Pancreas (tissue), 10 donors: Measurements from ENCODE around the gene STIM1. TPM values are rescaled to one million over a fixed set of nuclear protein-coding genes. Genes with fewer than 3 reads are reported as not detected.

Experiments
- ATAC-seq, 4 donors: fragments of 200-7000 bp; cut with Tn5 transposase; one replicate each; pipeline versions ENCODE4 v1.8.0 to v1.9.1; 2020; ENCODE audit warnings: mild to moderate bottlenecking in 4 of 4, moderate library complexity in 4 of 4
- DNase-seq, 6 donors: peaks; one replicate each; pipeline ENCODE4 v3.0.0-alpha.2; 2020
- FAIRE-seq: peaks from 2 replicates; lab custom pipeline; 2012; peaks lifted over from hg19 to GRCh38; lab: Jason Lieb, UNC
- H3K27ac ChIP-seq, 4 donors: fragments of 200-600 bp; sonication (generic); 1 replicate in 3 of 4; 2 replicates in 1 of 4; pipeline versions ENCODE4 v1.5.0 to v1.8.0; 2020
- H3K27me3 ChIP-seq, 4 donors: fragments of 200-600 bp; one replicate each; pipeline ENCODE4 v1.8.0; 2021
- H3K36me3 ChIP-seq, 3 donors: fragments of 200-600 bp; sonication (generic) in 1 of 3; one replicate each; pipeline versions ENCODE4 v1.5.0 to v1.8.0; 2020 to 2021
- H3K4me1 ChIP-seq, 3 donors: fragments of 200-600 bp; one replicate each; pipeline ENCODE4 v1.8.0; 2021
- H3K4me3 ChIP-seq, 4 donors: fragments of 200-600 bp; sonication (generic) in 2 of 4; one replicate each; pipeline versions ENCODE4 v1.5.0 to v1.8.0; 2020 to 2021
- H3K9me3 ChIP-seq, 4 donors: fragments of 200-600 bp; one replicate each; pipeline ENCODE4 v1.8.0; 2021
- whole genome bisulfite sequencing, 2 donors: extraction: QIAGEN DNeasy Blood & Tissue Kit; methylation state at CpG; one replicate each; pipeline ENCODE4 v1.1.7; 2013; 5-methylcytosine and 5-hydroxymethylcytosine counted together
- intact Hi-C, 3 donors: fragments of 100-400 bp; cut with DNase I; formaldehyde crosslinking; loops; one replicate each; pipeline versions ENCODE4 v1.11.1 to v1.14.2; 2022
- polyA plus RNA-seq, 2 donors: library from polyadenylated mRNA; stranded (reverse); fragments of 200-250 nt; gene quantifications; one replicate each; pipeline ENCODE4 v1.2.3, GENCODE V29; 2013
- total RNA-seq, 6 donors: library from RNA; stranded (reverse); fragmentation: NEBNext Ultra II Directional in 4 of 6; extraction: Animal tissue kit (Norgen Biotek cat#: 25700) in 4 of 6; gene quantifications; one replicate each; pipeline versions ENCODE4 v1.2.1 to v1.2.4, GENCODE V29; 2021 to 2023
- TF ChIP-seq, protein P1 (sequence below), 4 donors: fragments of 200-600 bp; sonication (generic) in 3 of 4; IDR thresholded peaks; one replicate each; pipeline versions ENCODE4 v1.5.0 to v1.8.0; 2021; ENCODE audit warnings: antibody characterized with exemption in 4 of 4
- donor health status: healthy with polysubstance abuse.
- donor health status: DM: no; HTN: no; CAD: no; lungs with moderate emphysema.
- donor health status: DM: no; HTN: no; CAD: no.
- donor health status: control.
- donor health status: control.
- donor health status: Bipolar disorder and iron deficiency.
- donor health status: DM: yes; HTN: yes; CAD: no.
- donor health status: DM: no; HTN: no; CAD: no.
- donor health status: DM: no; HTN: no; CAD: no.
- donor health status: DM: yes; HTN: yes; CAD: no.

The STIM1 gene
- total and polyA plus RNA-seq, 8 donors: 10.2 to 28.9 (median 18.8) TPM

DNA sequence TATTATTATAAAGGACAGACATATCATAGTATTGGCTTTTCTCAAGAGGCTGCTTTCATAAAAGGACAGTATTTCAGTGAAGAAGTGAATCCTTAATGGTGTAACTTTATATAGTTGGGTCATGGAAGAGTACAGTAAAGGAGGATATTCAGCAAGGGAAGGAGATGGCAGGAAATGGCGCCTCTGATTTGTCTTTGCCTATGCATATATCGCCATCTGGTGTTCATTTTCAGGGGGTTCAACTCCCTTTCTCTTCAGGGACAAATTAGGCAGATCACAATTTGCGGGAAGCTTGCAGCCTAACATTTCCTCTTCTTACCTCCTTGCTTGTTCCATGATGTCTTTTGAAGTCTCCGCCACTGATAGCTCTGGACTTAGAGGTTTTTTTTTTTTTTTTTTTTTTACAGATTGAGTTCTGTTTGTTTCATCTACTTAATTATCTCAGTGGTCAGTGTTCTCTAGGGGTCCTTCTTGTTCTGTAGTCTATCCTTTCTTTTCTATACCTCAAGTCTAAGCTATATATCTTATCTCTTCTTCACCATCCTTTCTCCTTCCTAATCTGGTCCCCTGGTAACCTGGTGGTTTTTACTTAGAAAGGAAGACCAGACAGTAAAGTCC lies 217.3 kb downstream of the STIM1 start:
- Histone ChIP-seq H3K27me3 (no peaks in the 10 kb centered on the region), H3K36me3 (no peaks in the 10 kb centered on the region), H3K9me3 (no peaks in the 10 kb centered on the region), H3K27ac (no peak overlapping the region), H3K4me3 (no peak overlapping the region), H3K4me1 (no peaks in the 10 kb centered on the region)
- WGBS, 2 donors: 5 to 11% methylated on average over 4 of the region's 4 CpGs
- FAIRE-seq (peak; percentile 81), DNase-seq (peak in 3 of 6 donors; percentile 47 to 67 (median 57)), ATAC-seq (peak; percentile 93 to 98 (median 98))
- intact Hi-C loops: loop anchor here in 1 of 3 donors (5.0 kb wide), 1 partner anchor 220 kb away; no protein-coding TSS in a partner anchor
- TF ChIP-seq, protein P1, sequence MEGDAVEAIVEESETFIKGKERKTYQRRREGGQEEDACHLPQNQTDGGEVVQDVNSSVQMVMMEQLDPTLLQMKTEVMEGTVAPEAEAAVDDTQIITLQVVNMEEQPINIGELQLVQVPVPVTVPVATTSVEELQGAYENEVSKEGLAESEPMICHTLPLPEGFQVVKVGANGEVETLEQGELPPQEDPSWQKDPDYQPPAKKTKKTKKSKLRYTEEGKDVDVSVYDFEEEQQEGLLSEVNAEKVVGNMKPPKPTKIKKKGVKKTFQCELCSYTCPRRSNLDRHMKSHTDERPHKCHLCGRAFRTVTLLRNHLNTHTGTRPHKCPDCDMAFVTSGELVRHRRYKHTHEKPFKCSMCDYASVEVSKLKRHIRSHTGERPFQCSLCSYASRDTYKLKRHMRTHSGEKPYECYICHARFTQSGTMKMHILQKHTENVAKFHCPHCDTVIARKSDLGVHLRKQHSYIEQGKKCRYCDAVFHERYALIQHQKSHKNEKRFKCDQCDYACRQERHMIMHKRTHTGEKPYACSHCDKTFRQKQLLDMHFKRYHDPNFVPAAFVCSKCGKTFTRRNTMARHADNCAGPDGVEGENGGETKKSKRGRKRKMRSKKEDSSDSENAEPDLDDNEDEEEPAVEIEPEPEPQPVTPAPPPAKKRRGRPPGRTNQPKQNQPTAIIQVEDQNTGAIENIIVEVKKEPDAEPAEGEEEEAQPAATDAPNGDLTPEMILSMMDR (IDR thresholded peaks at IDR 0.05): peak; percentile 68 to 80 (median 70)

DNA sequence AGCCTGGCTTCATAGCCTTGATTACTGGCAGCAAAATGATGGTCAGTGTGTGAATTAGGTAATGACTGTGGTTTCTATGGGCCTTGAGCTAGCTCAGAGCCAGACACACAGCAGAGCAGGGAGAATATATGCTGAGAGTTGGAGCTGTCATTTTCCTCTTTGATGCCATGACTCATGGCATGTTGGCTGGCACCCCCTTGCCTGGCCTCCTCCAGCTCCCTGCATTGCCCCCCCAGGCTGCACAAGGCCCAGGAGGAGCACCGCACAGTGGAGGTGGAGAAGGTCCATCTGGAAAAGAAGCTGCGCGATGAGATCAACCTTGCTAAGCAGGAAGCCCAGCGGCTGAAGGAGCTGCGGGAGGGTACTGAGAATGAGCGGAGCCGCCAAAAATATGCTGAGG lies 218.8 kb downstream of the STIM1 start:
- Histone ChIP-seq H3K27ac (no peak overlapping the region), H3K4me1 (no peaks in the 10 kb centered on the region), H3K9me3 (no peaks in the 10 kb centered on the region), H3K4me3 (no peak overlapping the region), H3K36me3 (no peaks in the 10 kb centered on the region), H3K27me3 (no peaks in the 10 kb centered on the region)
- ATAC-seq: no peak
- intact Hi-C loops: loop anchor here in 1 of 3 donors (5.0 kb wide), 1 partner anchor 222 kb away; no protein-coding TSS in a partner anchor
- TF ChIP-seq, protein P1 (IDR thresholded peaks at IDR 0.05): no peak
- no peak for FAIRE-seq
- no peak for DNase-seq
- 94 to 96% methylated on average over 7 of the region's 7 CpGs for whole genome bisulfite sequencing, 2 donors

DNA sequence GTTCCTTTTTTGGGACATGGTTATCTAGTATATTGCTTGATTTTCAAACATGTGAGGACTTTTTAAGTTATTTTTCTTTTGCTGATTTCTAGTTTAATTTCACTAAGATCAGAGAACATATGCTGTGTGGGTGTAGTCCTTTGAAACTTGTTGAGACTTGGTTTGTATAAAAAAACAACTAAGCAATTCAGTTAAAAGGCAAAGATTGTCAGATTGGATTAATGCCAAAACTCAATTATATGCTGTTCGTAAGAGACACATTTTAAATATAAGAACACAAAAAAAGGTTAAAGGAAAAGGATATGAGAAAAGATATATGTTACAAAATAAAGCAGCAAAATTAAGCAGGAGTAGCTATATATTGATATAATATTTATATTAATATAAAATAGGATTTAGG lies 221.3 kb downstream of the STIM1 start:
- WGBS, 2 donors: 68 to 73% methylated on average over 1 of the region's 1 CpG
- TF ChIP-seq, protein P1 (IDR thresholded peaks at IDR 0.05): no peak
- no peaks in the 10 kb centered on the region for H3K4me1 ChIP-seq
- no peak overlapping the region for H3K4me3 ChIP-seq
- no peak for ATAC-seq
- intact Hi-C loops: no loop called here
- H3K9me3 ChIP-seq: no peaks in the 10 kb centered on the region
- no peak overlapping the region for H3K27ac ChIP-seq
- H3K27me3 ChIP-seq: no peaks in the 10 kb centered on the region
- H3K36me3 ChIP-seq: no peaks in the 10 kb centered on the region
- DNase-seq: no peak
- FAIRE-seq: peak; percentile 34

DNA sequence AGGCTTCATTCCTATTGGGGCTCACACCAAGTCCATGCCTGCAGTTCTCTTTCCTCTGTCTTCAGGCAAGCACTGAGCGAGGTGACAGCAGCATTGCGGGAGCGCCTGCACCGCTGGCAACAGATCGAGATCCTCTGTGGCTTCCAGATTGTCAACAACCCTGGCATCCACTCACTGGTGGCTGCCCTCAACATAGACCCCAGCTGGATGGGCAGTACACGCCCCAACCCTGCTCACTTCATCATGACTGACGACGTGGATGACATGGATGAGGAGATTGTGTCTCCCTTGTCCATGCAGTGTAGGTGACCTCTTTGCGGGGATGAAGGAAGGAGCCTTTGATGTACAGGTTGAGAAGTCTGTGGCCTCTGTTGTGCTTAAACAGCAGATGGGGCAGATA lies 227.7 kb downstream of the STIM1 start:
- no peaks in the 10 kb centered on the region for H3K9me3 ChIP-seq
- TF ChIP-seq, protein P1 (IDR thresholded peaks at IDR 0.05): no peak
- no peaks in the 10 kb centered on the region for H3K4me1 ChIP-seq
- intact Hi-C loops: loop anchor here in 1 of 3 donors (5.0 kb wide), 1 partner anchor 236 kb away; no protein-coding TSS in a partner anchor
- H3K27ac ChIP-seq: no peak overlapping the region
- ATAC-seq (no peak), DNase-seq (no peak), FAIRE-seq (no peak)
- H3K27me3 ChIP-seq: no peaks in the 10 kb centered on the region
- H3K36me3 ChIP-seq: peaks cover 0 to 18% (median 0%) of the 10 kb centered on the region in 3 donors
- WGBS, 2 donors: 80 to 95% methylated on average over 8 to 9 of the region's 9 CpGs
- H3K4me3 ChIP-seq: no peak overlapping the region
